Body of pancreas (tissue), 4 donors: ENCODE results near the gene CCDC68.

Source experiments
- POLR2A ChIP-seq, 3 donors: fragments of 450-650 bp; IDR thresholded peaks; one replicate each; pipeline ENCODE4 v1.6.1; 2016; ENCODE audit warnings: antibody characterized with exemption in 3 of 3, mild to moderate bottlenecking in 2 of 3
- TF ChIP-seq, protein P1 (sequence below), 7 experiments: fragments of 450-650 bp in 4 of 7; fragments of 200-600 bp in 3 of 7; sonication (generic) in 3 of 7; IDR thresholded peaks; one replicate each; pipeline ENCODE4 v1.5.1; 2016 to 2019; ENCODE audit warnings: antibody characterized with exemption in 7 of 7

DNA sequence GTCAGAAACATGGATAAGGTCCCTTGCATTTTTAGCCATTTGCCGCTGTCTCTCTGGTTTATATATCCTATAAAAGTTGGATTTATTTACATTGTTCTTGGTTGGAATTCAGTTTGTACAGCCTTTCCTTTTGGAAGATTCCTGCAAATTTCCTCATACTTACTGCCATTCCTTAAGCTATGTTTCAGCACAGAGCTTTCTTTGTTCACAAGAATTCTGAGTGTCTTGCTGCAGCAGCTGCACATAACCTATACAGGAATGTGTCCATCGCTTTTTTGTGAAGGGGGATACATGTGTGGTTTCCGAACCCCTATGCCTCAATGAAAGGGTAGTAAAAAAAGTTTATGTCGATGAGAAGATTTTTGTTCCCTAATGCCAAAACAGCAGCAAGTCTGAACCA, 48.3 kb upstream of the CCDC68 start:
- TF ChIP-seq, protein P1, sequence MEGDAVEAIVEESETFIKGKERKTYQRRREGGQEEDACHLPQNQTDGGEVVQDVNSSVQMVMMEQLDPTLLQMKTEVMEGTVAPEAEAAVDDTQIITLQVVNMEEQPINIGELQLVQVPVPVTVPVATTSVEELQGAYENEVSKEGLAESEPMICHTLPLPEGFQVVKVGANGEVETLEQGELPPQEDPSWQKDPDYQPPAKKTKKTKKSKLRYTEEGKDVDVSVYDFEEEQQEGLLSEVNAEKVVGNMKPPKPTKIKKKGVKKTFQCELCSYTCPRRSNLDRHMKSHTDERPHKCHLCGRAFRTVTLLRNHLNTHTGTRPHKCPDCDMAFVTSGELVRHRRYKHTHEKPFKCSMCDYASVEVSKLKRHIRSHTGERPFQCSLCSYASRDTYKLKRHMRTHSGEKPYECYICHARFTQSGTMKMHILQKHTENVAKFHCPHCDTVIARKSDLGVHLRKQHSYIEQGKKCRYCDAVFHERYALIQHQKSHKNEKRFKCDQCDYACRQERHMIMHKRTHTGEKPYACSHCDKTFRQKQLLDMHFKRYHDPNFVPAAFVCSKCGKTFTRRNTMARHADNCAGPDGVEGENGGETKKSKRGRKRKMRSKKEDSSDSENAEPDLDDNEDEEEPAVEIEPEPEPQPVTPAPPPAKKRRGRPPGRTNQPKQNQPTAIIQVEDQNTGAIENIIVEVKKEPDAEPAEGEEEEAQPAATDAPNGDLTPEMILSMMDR (IDR thresholded peaks at IDR 0.05), result no peak
- no peak for TF ChIP-seq POLR2A (IDR thresholded peaks at IDR 0.05)
